NOMO-1 (cell line): ENCODE data around the gene NANS.
"Not testable (repeated sequence)": the region's sequence is repeated elsewhere in the genome, so short reads cannot be mapped to it uniquely, and the experiment has no call there.

Source experiments
- DNase-seq, 2 experiments: peaks; one replicate each; lab custom pipeline; 2025; ENCODE audit not compliant: unreplicated experiment in 2 of 2; lab: John Stamatoyannopoulos, UW

NANS gene

GRCh38 chr9:98074115-98074990 lies 17.8 kb downstream of the NANS start:
- DNase-seq, result peak; percentile 21 to 25

GRCh38 chr9:98075332-98075805 lies 18.8 kb downstream of the NANS start:
- DNase-seq, result peak in 1 of 2 experiments; percentile 6

GRCh38 chr9:98076514-98076890 lies 20.0 kb downstream of the NANS start:
- not testable (repeated sequence) for DNase-seq

- no peak for DNase-seq
These were observed 22.4 kb downstream of the NANS start for GRCh38 chr9:98078895-98079294.

- no peak for DNase-seq
These were observed 23.8 kb downstream of the NANS start for GRCh38 chr9:98080326-98080725.

- no peak for DNase-seq
These were observed 24.2 kb downstream of the NANS start for GRCh38 chr9:98080780-98081179.

- DNase-seq, result no peak
These were observed 25.1 kb downstream of the NANS start for GRCh38 chr9:98081477-98082219.

- no peak for DNase-seq
These were observed 26.5 kb downstream of the NANS start for GRCh38 chr9:98083061-98083501.

GRCh38 chr9:98083566-98084183 lies 27.1 kb downstream of the NANS start:
- DNase-seq, result no peak

GRCh38 chr9:98084396-98084795 lies 27.9 kb downstream of the NANS start:
- no peak for DNase-seq

GRCh38 chr9:98085058-98085457 lies 28.5 kb downstream of the NANS start:
- DNase-seq, result no peak

- DNase-seq, result no peak
These were observed 29.4 kb downstream of the NANS start for GRCh38 chr9:98085944-98086343.

GRCh38 chr9:98086461-98086860 lies 29.9 kb downstream of the NANS start:
- DNase-seq, result no peak

GRCh38 chr9:98087420-98088354 lies 31.2 kb downstream of the NANS start:
- DNase-seq, result no peak

GRCh38 chr9:98090674-98091073 lies 34.1 kb downstream of the NANS start:
- DNase-seq, result not testable (repeated sequence)

- DNase-seq, result no peak
These were observed 35.4 kb downstream of the NANS start for GRCh38 chr9:98091735-98092612.

GRCh38 chr9:98092613-98092931 lies 36.0 kb downstream of the NANS start:
- DNase-seq, result no peak

GRCh38 chr9:98094316-98094715 lies 37.8 kb downstream of the NANS start:
- no peak for DNase-seq

GRCh38 chr9:98094851-98095250 lies 38.3 kb downstream of the NANS start:
- no peak for DNase-seq
